Right lobe of liver (tissue), 4 donors: ENCODE measurements around the gene GLS.

Experiments used
- POLR2A ChIP-seq: fragments of 450-650 bp; IDR thresholded peaks from one replicate; pipeline ENCODE4 v1.6.1; 2017; ENCODE audit warnings: antibody characterized with exemption, mild to moderate bottlenecking
- TF ChIP-seq, protein P1 (sequence below), 4 donors: fragments of 200-600 bp in 3 of 4; fragments of 450-650 bp in 1 of 4; IDR thresholded peaks; one replicate each; pipeline versions ENCODE4 v1.5.1 to v1.8.0; 2016 to 2022; ENCODE audit warnings: antibody characterized with exemption in 4 of 4, mild to moderate bottlenecking in 2 of 4
- donor health status: DM: no; HTN: no; CAD: no.
- donor health status: DM: no; HTN: no; CAD: no.
- donor health status: DM: no; HTN: yes; CAD: no.

DNA sequence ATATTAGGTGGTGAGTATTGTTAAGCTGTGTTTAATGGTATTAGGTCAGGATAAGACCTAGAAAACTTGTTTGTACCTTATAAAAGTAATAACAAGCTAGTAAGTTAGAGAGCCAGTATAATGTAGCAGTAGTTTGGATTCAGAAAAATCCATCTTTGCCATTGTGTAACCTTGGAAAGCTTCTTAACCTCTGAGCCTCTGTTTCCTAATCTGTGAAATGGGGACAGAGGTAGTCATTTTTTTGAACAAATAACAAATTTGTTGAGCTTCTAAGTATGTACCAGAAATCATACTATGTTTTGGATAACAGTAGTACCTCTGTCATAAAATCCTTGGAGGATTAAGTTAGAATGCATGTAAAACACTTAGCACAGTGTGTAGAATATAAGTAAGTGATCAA, 12.5 kb downstream of the GLS start:
- TF ChIP-seq, protein P1, sequence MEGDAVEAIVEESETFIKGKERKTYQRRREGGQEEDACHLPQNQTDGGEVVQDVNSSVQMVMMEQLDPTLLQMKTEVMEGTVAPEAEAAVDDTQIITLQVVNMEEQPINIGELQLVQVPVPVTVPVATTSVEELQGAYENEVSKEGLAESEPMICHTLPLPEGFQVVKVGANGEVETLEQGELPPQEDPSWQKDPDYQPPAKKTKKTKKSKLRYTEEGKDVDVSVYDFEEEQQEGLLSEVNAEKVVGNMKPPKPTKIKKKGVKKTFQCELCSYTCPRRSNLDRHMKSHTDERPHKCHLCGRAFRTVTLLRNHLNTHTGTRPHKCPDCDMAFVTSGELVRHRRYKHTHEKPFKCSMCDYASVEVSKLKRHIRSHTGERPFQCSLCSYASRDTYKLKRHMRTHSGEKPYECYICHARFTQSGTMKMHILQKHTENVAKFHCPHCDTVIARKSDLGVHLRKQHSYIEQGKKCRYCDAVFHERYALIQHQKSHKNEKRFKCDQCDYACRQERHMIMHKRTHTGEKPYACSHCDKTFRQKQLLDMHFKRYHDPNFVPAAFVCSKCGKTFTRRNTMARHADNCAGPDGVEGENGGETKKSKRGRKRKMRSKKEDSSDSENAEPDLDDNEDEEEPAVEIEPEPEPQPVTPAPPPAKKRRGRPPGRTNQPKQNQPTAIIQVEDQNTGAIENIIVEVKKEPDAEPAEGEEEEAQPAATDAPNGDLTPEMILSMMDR (IDR thresholded peaks at IDR 0.05): no peak
- TF ChIP-seq POLR2A: no peak
